Bronchial epithelial cell (primary cell): ENCODE measurements around the gene OTUD7B. TPM values are rescaled to one million over a fixed set of nuclear protein-coding genes. Genes with fewer than 3 reads are reported as not detected.

ENCODE experiments used
- DNase-seq: peaks from one replicate; pipeline ENCODE4 v3.0.0-alpha.2; 2010; ENCODE audit warnings: low read depth
- FAIRE-seq: peaks from 2 replicates; lab custom pipeline; 2011; peaks lifted over from hg19 to GRCh38; lab: Jason Lieb, UNC
- H3K27me3 ChIP-seq: 2 replicates; pipeline ENCODE4 v1.5.1; 2011; ENCODE audit warnings: low read length; ENCODE audit not compliant: control insufficient read depth, insufficient read depth
- H3K36me3 ChIP-seq: 2 replicates; pipeline ENCODE4 v1.5.1; 2011; ENCODE audit warnings: low read length; ENCODE audit not compliant: control insufficient read depth, insufficient read depth
- H3K4me3 ChIP-seq: 2 replicates; pipeline ENCODE4 v1.5.1; 2011; ENCODE audit warnings: mild to moderate bottlenecking, low read depth, low read length, control low read depth
- total RNA-seq: library from RNA; depleted of rRNA; stranded (reverse); fragments of >200 nt; gene quantifications from 2 replicates; pipeline ENCODE4 v1.2.1, GENCODE V29; 2014
- TF ChIP-seq, protein P1 (sequence below): IDR thresholded peaks from 2 replicates; pipeline ENCODE4 v1.5.1; 2011; ENCODE audit warnings: mild to moderate bottlenecking, moderate library complexity, low read length, control low read depth, inconsistent platforms; ENCODE audit not compliant: insufficient read depth, severe bottlenecking

OTUD7B gene
- total RNA-seq, 1 donor from 2014 or later, result 15.3 TPM

- DNase-seq, result no peak
- Histone ChIP-seq H3K4me3 (no peak overlapping the region), H3K27me3 (no peaks in the 10 kb centered on the region), H3K36me3 (peaks cover 17% of the 10 kb centered on the region)
- FAIRE-seq, result no peak
- TF ChIP-seq, protein P1, sequence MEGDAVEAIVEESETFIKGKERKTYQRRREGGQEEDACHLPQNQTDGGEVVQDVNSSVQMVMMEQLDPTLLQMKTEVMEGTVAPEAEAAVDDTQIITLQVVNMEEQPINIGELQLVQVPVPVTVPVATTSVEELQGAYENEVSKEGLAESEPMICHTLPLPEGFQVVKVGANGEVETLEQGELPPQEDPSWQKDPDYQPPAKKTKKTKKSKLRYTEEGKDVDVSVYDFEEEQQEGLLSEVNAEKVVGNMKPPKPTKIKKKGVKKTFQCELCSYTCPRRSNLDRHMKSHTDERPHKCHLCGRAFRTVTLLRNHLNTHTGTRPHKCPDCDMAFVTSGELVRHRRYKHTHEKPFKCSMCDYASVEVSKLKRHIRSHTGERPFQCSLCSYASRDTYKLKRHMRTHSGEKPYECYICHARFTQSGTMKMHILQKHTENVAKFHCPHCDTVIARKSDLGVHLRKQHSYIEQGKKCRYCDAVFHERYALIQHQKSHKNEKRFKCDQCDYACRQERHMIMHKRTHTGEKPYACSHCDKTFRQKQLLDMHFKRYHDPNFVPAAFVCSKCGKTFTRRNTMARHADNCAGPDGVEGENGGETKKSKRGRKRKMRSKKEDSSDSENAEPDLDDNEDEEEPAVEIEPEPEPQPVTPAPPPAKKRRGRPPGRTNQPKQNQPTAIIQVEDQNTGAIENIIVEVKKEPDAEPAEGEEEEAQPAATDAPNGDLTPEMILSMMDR, result no peak
Measured at GRCh38 chr1:149923626-149924025, 86.9 kb downstream of the OTUD7B start.

GRCh38 chr1:149917571-149918144 lies 92.9 kb downstream of the OTUD7B start, which contains the start of gene SV2A:
SV2A (minus strand) TSS chr1:149917844; CDS start chr1:149913840, 4,004 bp downstream.
- DNase-seq (no peak), FAIRE-seq (no peak)
- peaks cover 4% of the 10 kb centered on the region for H3K27me3 ChIP-seq
- TF ChIP-seq, protein P1, result no peak
- H3K4me3 ChIP-seq, result peak within 1 kb of the TSS; percentile 10
- no peaks in the 10 kb centered on the region for H3K36me3 ChIP-seq

DNA sequence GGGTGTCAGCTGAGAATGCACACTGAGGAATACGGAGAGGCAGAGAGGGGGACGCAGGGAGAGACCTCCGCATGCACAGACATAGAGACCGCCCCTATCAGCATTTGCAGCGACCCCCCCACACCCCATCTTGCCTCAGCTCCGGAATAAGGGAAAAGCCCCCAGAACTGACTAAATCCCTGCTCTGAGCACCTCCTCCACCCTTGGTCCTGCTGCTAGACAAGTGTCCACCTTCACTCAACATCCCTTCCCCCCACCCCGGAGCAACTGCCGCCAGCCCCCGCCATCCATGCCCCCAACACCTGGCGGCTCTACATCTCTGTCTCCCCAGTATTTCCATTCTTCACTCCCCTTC lies 93.7 kb downstream of the OTUD7B start:
- peaks cover 4% of the 10 kb centered on the region for H3K27me3 ChIP-seq
- H3K4me3 ChIP-seq, result no peak overlapping the region
- DNase-seq (no peak), FAIRE-seq (no peak)
- H3K36me3 ChIP-seq, result no peaks in the 10 kb centered on the region
- TF ChIP-seq, protein P1, result no peak

- FAIRE-seq, result no peak
- no peak overlapping the region for H3K4me3 ChIP-seq
- TF ChIP-seq, protein P1, result no peak
- DNase-seq, result no peak
- no peaks in the 10 kb centered on the region for H3K36me3 ChIP-seq
- peaks cover 4% of the 10 kb centered on the region for H3K27me3 ChIP-seq
Measured at GRCh38 chr1:149916193-149916897, 94.2 kb downstream of the OTUD7B start.

- no peak for DNase-seq
- no peak for FAIRE-seq
- no peak overlapping the region for H3K4me3 ChIP-seq
- TF ChIP-seq, protein P1, result no peak
- peaks cover 4% of the 10 kb centered on the region for H3K27me3 ChIP-seq
- H3K36me3 ChIP-seq, result no peaks in the 10 kb centered on the region
Measured at GRCh38 chr1:149915429-149916192, 94.9 kb downstream of the OTUD7B start.
